GM12878 (cell line): ENCODE data around the gene TMEM192.

ENCODE experiments used
- RBBP5 ChIP-seq: fragments of 200-600 bp; sonication (generic); conservative IDR thresholded peaks from 2 replicates; pipeline ENCODE4 v1.6.1; 2016
- SMC3 ChIP-seq: IDR thresholded peaks from 2 replicates; pipeline ENCODE4 v1.6.1; 2011; ENCODE audit warnings: low read length, improper control_type of control experiment, borderline replicate concordance
- TF ChIP-seq, protein P1 (sequence below): IDR thresholded peaks from 2 replicates; pipeline ENCODE4 v1.6.1; 2011; ENCODE audit warnings: low read depth, mild to moderate bottlenecking, low read length, moderate library complexity, borderline replicate concordance; ENCODE audit errors: extremely low read depth
- TF ChIP-seq, protein P2 (sequence below), 3 experiments: IDR thresholded peaks in 2 of 3; conservative IDR thresholded peaks in 1 of 3; 2 replicates each; pipeline ENCODE4 v1.5.1; 2011; ENCODE audit warnings: low read depth in 3 of 3, low read length in 3 of 3, mild to moderate bottlenecking in 3 of 3, control low read depth in 2 of 3, moderate library complexity in 2 of 3, inconsistent platforms in 1 of 3, mixed read lengths in 1 of 3; ENCODE audit not compliant: control insufficient read depth in 2 of 3, insufficient read depth in 1 of 3; ENCODE audit errors: extremely low read depth in 1 of 3

DNA sequence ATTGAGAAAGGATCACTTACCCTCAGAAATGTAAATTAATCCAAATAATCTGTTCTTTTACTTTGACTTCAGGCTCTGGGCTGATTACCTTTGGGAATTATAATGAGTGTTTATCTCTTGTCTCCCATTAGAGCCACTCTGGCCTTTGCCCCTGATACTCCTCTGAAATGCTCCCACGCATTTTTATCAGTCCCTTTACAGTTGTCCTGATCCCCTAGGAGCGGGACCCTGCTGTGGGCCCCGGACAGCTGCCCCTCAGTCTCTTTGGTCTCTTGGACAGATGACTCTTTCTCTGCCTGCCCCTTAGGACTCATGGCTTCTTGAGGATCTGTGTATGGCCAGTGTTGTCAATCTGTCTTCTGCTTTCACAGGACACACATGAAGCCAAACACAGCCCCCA is 60.0 kb downstream of the TMEM192 start:
- TF ChIP-seq, protein P1, sequence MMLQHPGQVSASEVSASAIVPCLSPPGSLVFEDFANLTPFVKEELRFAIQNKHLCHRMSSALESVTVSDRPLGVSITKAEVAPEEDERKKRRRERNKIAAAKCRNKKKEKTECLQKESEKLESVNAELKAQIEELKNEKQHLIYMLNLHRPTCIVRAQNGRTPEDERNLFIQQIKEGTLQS = no peak
- TF ChIP-seq RBBP5 (no peak), SMC3 (no peak)
- TF ChIP-seq, protein P2, sequence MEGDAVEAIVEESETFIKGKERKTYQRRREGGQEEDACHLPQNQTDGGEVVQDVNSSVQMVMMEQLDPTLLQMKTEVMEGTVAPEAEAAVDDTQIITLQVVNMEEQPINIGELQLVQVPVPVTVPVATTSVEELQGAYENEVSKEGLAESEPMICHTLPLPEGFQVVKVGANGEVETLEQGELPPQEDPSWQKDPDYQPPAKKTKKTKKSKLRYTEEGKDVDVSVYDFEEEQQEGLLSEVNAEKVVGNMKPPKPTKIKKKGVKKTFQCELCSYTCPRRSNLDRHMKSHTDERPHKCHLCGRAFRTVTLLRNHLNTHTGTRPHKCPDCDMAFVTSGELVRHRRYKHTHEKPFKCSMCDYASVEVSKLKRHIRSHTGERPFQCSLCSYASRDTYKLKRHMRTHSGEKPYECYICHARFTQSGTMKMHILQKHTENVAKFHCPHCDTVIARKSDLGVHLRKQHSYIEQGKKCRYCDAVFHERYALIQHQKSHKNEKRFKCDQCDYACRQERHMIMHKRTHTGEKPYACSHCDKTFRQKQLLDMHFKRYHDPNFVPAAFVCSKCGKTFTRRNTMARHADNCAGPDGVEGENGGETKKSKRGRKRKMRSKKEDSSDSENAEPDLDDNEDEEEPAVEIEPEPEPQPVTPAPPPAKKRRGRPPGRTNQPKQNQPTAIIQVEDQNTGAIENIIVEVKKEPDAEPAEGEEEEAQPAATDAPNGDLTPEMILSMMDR (IDR thresholded peaks at IDR 0.05 in 2 of 3, conservative IDR thresholded peaks at IDR 0.05 in 1 of 3; ENCODE audit: control insufficient read depth in 2 of 3, extremely low read depth in 1 of 3, insufficient read depth in 1 of 3, low read depth in 3 of 3, low read length in 3 of 3) = no peak
